ENCODE results near the gene IPO5. TPM values are rescaled to one million over a fixed set of nuclear protein-coding genes. Genes with fewer than 3 reads are reported as not detected.
"Not testable (repeated sequence)": the region's sequence is repeated elsewhere in the genome, so short reads cannot be mapped to it uniquely, and the experiment has no call there.

The IPO5 gene
- total RNA-seq, 2 donors from 2014 or later: 110 to 131 TPM

DNA sequence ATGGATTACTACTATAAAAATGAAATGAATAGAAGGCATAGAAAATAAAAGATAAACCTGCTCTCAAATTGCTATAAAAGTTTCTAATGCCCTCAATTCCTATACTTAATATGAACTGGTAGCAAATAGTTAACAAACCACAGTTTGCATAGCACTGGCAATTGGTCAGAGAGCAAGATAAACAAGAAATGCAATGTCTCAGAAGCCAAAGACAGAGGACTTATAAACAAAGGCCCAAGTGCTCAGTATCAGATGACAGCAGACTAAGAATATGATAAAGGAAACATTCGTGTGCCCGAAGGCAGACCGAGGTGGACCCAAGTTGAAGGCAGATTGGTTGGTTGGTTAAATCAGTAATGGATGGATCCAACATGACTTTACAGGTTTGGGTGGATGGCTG, 50.6 kb downstream of the IPO5 start:
- Histone ChIP-seq H3K4me1 (ENCODE audit: control insufficient read depth in 1 of 2, low read depth in 2 of 2) (no peaks in the 10 kb centered on the region), H3K27me3 (replicated peaks; ENCODE audit: insufficient read depth) (no peaks in the 10 kb centered on the region), H3K36me3 (peaks cover 46% of the 10 kb centered on the region), H3K9me3 (no peaks in the 10 kb centered on the region), H3K4me3 (no peak overlapping the region), H3K27ac (no peak overlapping the region)
- TF ChIP-seq, protein P1, sequence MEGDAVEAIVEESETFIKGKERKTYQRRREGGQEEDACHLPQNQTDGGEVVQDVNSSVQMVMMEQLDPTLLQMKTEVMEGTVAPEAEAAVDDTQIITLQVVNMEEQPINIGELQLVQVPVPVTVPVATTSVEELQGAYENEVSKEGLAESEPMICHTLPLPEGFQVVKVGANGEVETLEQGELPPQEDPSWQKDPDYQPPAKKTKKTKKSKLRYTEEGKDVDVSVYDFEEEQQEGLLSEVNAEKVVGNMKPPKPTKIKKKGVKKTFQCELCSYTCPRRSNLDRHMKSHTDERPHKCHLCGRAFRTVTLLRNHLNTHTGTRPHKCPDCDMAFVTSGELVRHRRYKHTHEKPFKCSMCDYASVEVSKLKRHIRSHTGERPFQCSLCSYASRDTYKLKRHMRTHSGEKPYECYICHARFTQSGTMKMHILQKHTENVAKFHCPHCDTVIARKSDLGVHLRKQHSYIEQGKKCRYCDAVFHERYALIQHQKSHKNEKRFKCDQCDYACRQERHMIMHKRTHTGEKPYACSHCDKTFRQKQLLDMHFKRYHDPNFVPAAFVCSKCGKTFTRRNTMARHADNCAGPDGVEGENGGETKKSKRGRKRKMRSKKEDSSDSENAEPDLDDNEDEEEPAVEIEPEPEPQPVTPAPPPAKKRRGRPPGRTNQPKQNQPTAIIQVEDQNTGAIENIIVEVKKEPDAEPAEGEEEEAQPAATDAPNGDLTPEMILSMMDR (IDR thresholded peaks at IDR 0.05): no peak
- DNase-seq (ENCODE audit: low spot score) (no peak), ATAC-seq (ENCODE audit: insufficient number of reproducible peaks, low FRiP score, low read depth) (no peak)

DNA sequence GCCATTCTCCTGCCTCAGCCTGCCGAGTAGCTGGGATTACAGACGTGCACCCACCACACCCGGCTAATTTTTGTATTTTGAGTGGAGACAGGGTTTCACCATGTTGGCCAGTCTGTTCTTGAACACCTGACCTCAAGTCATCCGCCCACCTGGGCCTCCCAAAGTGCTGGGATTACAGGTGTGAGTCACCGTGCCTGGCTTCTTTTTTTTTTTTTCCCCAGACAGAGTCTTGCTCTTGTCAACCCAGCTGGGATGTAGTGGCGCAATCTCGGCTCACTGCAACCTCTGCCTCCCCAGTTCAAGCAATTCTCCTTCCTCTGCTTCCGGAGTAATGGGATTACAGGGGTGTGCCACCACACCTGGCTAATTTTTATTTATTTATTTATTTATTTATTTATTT, 51.5 kb downstream of the IPO5 start:
- not testable (repeated sequence) for ATAC-seq (ENCODE audit: insufficient number of reproducible peaks, low FRiP score, low read depth)
- peaks cover 47% of the 10 kb centered on the region for H3K36me3 ChIP-seq

DNA sequence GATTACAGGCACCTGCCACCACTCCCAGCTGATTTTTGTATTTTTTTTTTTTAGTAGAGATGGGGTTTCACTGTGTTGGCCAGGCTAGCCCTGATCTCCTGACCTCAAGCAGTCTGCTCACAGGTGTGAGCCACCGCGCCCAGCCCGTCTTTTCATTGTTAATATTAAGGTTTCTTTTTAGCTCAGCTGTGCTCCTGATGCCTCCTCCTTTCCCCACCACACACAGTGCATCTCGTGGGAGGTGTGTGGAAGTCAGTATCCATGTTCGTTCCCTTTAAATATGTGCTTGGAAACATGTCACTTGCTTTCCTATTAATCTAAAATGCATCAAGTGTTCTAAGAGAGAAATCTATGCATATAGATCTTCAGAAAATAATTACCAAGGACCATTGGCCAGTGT, 53.5 kb downstream of the IPO5 start:
- no peak overlapping the region for H3K27ac ChIP-seq
- H3K36me3 ChIP-seq: peaks cover 38% of the 10 kb centered on the region
- H3K27me3 ChIP-seq (replicated peaks; ENCODE audit: insufficient read depth): no peaks in the 10 kb centered on the region
- ATAC-seq (ENCODE audit: insufficient number of reproducible peaks, low FRiP score, low read depth): no peak
- DNase-seq (ENCODE audit: low spot score): no peak
- no peak overlapping the region for H3K4me3 ChIP-seq
- no peaks in the 10 kb centered on the region for H3K9me3 ChIP-seq
- no peaks in the 10 kb centered on the region for H3K4me1 ChIP-seq (ENCODE audit: control insufficient read depth in 1 of 2, low read depth in 2 of 2)
- TF ChIP-seq, protein P1 (IDR thresholded peaks at IDR 0.05): no peak

More for the DNA sequence above, 51.5 kb downstream of the IPO5 start:
- not testable (repeated sequence) for H3K27ac ChIP-seq; H3K4me1 ChIP-seq (ENCODE audit: control insufficient read depth in 1 of 2, low read depth in 2 of 2); H3K4me3 ChIP-seq; DNase-seq (ENCODE audit: low spot score); H3K27me3 ChIP-seq (replicated peaks; ENCODE audit: insufficient read depth); H3K9me3 ChIP-seq

DNA sequence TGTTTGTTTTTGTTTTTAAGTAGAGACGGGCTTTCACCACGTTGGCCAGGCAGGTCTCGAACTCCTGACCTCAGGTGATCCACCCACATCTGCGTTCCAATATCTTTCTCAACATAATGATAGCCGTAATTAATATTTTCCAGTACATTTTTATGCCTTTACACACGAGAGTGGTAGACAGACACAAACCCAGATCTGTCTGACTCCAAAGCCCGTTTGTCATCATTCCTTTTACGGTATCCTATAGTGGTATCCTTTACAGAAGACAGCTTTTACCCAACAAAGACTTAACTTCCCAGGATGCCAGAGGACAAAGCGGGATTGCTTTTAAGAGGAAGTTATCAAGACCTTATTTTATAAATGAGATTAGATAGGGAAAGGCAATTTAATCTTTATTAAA, 59.8 kb downstream of the IPO5 start:
- no peaks in the 10 kb centered on the region for H3K4me1 ChIP-seq (ENCODE audit: control insufficient read depth in 1 of 2, low read depth in 2 of 2)
- TF ChIP-seq, protein P1 (IDR thresholded peaks at IDR 0.05): no peak

DNA sequence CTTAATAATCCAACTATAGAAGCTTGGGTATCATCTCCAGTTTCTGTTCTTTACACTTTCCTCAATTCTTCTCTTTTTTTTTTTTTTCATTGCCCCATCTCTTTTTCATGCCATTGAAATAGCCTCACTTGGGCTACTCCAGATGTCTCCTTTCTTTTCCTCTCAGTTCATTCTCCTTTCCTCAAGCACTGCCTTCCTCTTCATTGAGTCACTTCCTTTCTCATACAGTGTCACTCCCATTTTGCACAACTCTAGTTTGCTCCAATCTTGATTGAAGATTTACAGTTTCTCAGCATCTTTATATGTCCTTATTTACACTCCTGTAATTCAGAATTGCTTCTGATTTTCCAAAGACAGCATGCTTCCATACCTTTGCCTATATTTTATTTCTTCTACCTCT, 61.3 kb downstream of the IPO5 start:
- TF ChIP-seq, protein P1 (IDR thresholded peaks at IDR 0.05): no peak
- Histone ChIP-seq H3K4me1 (ENCODE audit: control insufficient read depth in 1 of 2, low read depth in 2 of 2) (no peaks in the 10 kb centered on the region), H3K36me3 (peaks cover 33% of the 10 kb centered on the region), H3K27ac (no peak overlapping the region), H3K9me3 (no peaks in the 10 kb centered on the region), H3K4me3 (no peak overlapping the region), H3K27me3 (replicated peaks; ENCODE audit: insufficient read depth) (no peaks in the 10 kb centered on the region)
- no peak for ATAC-seq (ENCODE audit: insufficient number of reproducible peaks, low FRiP score, low read depth)
- DNase-seq (ENCODE audit: low spot score): no peak

More for the DNA sequence above, 59.8 kb downstream of the IPO5 start:
- Histone ChIP-seq H3K27me3 (replicated peaks; ENCODE audit: insufficient read depth) (no peaks in the 10 kb centered on the region), H3K9me3 (no peaks in the 10 kb centered on the region), H3K36me3 (peaks cover 26% of the 10 kb centered on the region), H3K27ac (no peak overlapping the region), H3K4me3 (no peak overlapping the region)
- no peak for ATAC-seq (ENCODE audit: insufficient number of reproducible peaks, low FRiP score, low read depth)
- DNase-seq (ENCODE audit: low spot score): no peak

DNA sequence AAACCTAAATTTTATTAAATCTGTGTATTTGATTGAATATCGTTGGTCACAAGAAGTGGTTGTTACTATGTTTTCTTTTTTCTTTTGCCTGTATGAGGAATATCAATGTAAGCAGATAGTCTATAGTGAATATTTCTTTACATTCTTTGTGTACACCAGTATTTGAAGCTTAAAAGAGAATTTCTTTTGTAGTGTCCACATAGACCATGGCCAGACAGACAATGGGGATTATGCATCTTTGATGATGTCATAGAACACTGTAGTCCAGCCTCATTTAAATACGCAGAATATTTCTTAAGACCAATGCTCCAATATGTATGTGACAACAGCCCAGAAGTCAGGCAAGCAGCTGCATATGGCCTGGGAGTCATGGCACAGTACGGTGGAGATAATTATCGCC, 64.8 kb downstream of the IPO5 start:
- TF ChIP-seq, protein P1 (IDR thresholded peaks at IDR 0.05): no peak
- no peak for DNase-seq (ENCODE audit: low spot score)
- no peak overlapping the region for H3K4me3 ChIP-seq
- no peak for ATAC-seq (ENCODE audit: insufficient number of reproducible peaks, low FRiP score, low read depth)
- H3K36me3 ChIP-seq: peaks cover 43% of the 10 kb centered on the region
- no peak overlapping the region for H3K27ac ChIP-seq
- no peaks in the 10 kb centered on the region for H3K4me1 ChIP-seq (ENCODE audit: control insufficient read depth in 1 of 2, low read depth in 2 of 2)
- no peaks in the 10 kb centered on the region for H3K9me3 ChIP-seq
- no peaks in the 10 kb centered on the region for H3K27me3 ChIP-seq (replicated peaks; ENCODE audit: insufficient read depth)
